PC-3 (cell line): ENCODE results near the gene BLOC1S1. TPM values are rescaled to one million over a fixed set of nuclear protein-coding genes. Genes with fewer than 3 reads are reported as not detected.

Experiments
- ATAC-seq: fragments of 200-7000 bp; cut with Tn5 transposase; 2 replicates; pipeline ENCODE4 v1.9.1; 2020; ENCODE audit warnings: mild to moderate bottlenecking, moderate library complexity
- BruUV-seq: library from RNA; stranded (reverse); fragments of 400-500 nt; replicated peaks from 2 replicates; lab custom pipeline; 2021; lab: Mats Ljungman, UMichigan
- CTCF ChIA-PET: fragments of 300-600 bp; sonication (Branson Sonifier 250); formaldehyde crosslinking; loops from one replicate; lab custom pipeline; 2022; ENCODE audit warnings: antibody characterized with exemption; lab: Charles Lee
- POLR2A ChIA-PET: fragments of 300-600 bp; sonication (Branson Sonifier 250); formaldehyde crosslinking; loops from one replicate; lab custom pipeline; 2022; ENCODE audit warnings: antibody characterized with exemption; ENCODE audit not compliant: unreplicated experiment; lab: Charles Lee
- DNase-seq: peaks from one replicate; pipeline ENCODE4 v3.0.0-alpha.2; 2015
- H2AFZ ChIP-seq: fragments of 300-600 bp; sonication (generic); 2 replicates; pipeline ENCODE4 v1.6.0; 2016; ENCODE audit warnings: antibody characterized with exemption, low read length
- H3F3A ChIP-seq: fragments of 300-600 bp; sonication (generic); one replicate; pipeline ENCODE4 v1.6.0; 2017; ENCODE audit warnings: antibody characterized with exemption, low read length, control low read depth, mild to moderate bottlenecking; ENCODE audit not compliant: unreplicated experiment
- H3K27ac ChIP-seq: fragments of 300-600 bp; sonication (generic); 2 replicates; pipeline ENCODE4 v1.5.1; 2016; ENCODE audit warnings: mild to moderate bottlenecking, low read length
- H3K27me3 ChIP-seq: fragments of 300-600 bp; sonication (generic); 2 replicates; pipeline ENCODE4 v1.6.1; 2016; ENCODE audit warnings: low read length, mixed read lengths
- H3K36me3 ChIP-seq: fragments of 300-600 bp; sonication (generic); 2 replicates; pipeline ENCODE4 v1.6.1; 2016; ENCODE audit warnings: low read depth, mixed run types, low read length, mixed read lengths
- H3K4me1 ChIP-seq: fragments of 300-600 bp; sonication (generic); 2 replicates; pipeline ENCODE4 v1.5.1; 2016; ENCODE audit warnings: low read length; ENCODE audit not compliant: insufficient read depth
- H3K4me2 ChIP-seq: fragments of 300-600 bp; sonication (generic); 2 replicates; pipeline ENCODE4 v1.6.0; 2016; ENCODE audit warnings: low read length
- H3K4me3 ChIP-seq: fragments of 300-600 bp; sonication (generic); 2 replicates; pipeline ENCODE4 v1.5.1; 2016; ENCODE audit warnings: mild to moderate bottlenecking, low read length, mixed read lengths
- H3K79me2 ChIP-seq: fragments of 300-600 bp; sonication (generic); 2 replicates; pipeline ENCODE4 v1.6.1; 2017; ENCODE audit warnings: low read length, mixed read lengths
- H3K9ac ChIP-seq: fragments of 300-600 bp; sonication (generic); 2 replicates; pipeline ENCODE4 v1.6.0; 2016; ENCODE audit warnings: mild to moderate bottlenecking, low read length
- H3K9me2 ChIP-seq: fragments of 300-600 bp; sonication (generic); replicated peaks from 2 replicates; pipeline ENCODE4 v1.6.1; 2016; ENCODE audit warnings: mixed run types, low read length, mixed read lengths
- H3K9me3 ChIP-seq: fragments of 300-600 bp; sonication (generic); 2 replicates; pipeline ENCODE4 v1.6.1; 2016; ENCODE audit warnings: low read length, mixed read lengths
- H4K20me1 ChIP-seq: fragments of 300-600 bp; sonication (generic); 2 replicates; pipeline ENCODE4 v1.6.1; 2016; ENCODE audit warnings: low read length, mixed read lengths
- EZH2 ChIP-seq: fragments of 300-600 bp; sonication (generic); IDR thresholded peaks from one replicate; pipeline ENCODE4 v1.6.1; 2017; ENCODE audit warnings: antibody characterized with exemption, mild to moderate bottlenecking, low read length; ENCODE audit not compliant: unreplicated experiment
- EZH2phosphoT487 ChIP-seq: fragments of 300-600 bp; sonication (generic); IDR thresholded peaks from 2 replicates; pipeline ENCODE4 v1.6.1; 2018; ENCODE audit warnings: mild to moderate bottlenecking, antibody characterized with exemption, low read length, borderline replicate concordance
- intact Hi-C: fragments of 100-400 bp; cut with micrococcal nuclease; formaldehyde crosslinking; loops from 2 replicates; pipeline ENCODE4 v1.9.0; 2023
- total RNA-seq: library from RNA; depleted of rRNA; stranded (reverse); fragments of >200 nt; gene quantifications from 2 replicates; pipeline ENCODE4 v1.2.3, GENCODE V29; 2014
- TF ChIP-seq, protein P1 (sequence below): fragments of 300-600 bp; sonication (generic); conservative IDR thresholded peaks from 2 replicates; pipeline ENCODE4 v1.5.1; 2017; ENCODE audit warnings: antibody characterized with exemption, low read depth, mild to moderate bottlenecking, low read length

Gene BLOC1S1
- total RNA-seq, 1 experiment from 2014 or later: 90.8 TPM

DNA sequence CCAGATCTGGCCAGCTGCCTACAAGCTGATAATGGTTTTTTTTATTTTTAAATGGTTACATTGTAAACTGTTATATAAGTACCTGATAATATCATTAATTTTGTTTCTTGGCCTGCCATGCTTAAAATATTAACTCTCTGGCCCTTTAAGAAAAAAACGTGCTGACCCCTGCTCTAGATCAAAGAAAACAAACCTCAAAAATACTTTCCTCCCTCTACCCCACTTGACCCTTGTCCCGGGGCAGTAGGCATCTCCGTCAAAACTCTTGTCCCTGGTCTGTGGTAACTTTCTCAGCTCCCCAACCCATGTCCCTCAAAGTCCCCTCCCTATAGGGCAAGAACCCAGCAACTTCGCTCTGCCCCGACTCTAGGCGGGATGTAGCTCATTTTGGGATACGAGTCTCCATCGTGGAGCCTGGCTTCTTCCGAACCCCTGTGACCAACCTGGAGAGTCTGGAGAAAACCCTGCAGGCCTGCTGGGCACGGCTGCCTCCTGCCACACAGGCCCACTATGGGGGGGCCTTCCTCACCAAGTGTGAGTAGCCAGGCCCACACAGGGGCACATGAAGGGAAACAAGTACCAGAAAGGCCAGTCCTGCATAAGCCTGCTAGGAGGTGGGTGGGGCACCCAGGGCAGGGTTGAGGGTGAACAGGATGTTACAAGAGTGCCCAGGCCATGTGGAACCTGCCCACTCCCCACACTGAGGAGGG lies 7.8 kb downstream of the BLOC1S1 start:
- Histone ChIP-seq H3K4me2 (no peak overlapping the region), H3K27me3 (no peaks in the 10 kb centered on the region), H3K4me3 (no peak overlapping the region), H4K20me1 (peaks cover 8% of the 10 kb centered on the region), H2AFZ (no peak overlapping the region), H3K36me3 (peaks cover 27% of the 10 kb centered on the region), H3K9ac (no peak overlapping the region), H3K9me3 (no peaks in the 10 kb centered on the region), H3K27ac (no peak overlapping the region), H3K9me2 (no peaks in the 10 kb centered on the region), H3F3A (no peaks in the 10 kb centered on the region), H3K4me1 (peaks cover 52% of the 10 kb centered on the region), H3K79me2 (peaks cover 24% of the 10 kb centered on the region)
- CTCF ChIA-PET: no interaction called here
- ATAC-seq (no peak), DNase-seq (no peak)
- TF ChIP-seq, protein P1, sequence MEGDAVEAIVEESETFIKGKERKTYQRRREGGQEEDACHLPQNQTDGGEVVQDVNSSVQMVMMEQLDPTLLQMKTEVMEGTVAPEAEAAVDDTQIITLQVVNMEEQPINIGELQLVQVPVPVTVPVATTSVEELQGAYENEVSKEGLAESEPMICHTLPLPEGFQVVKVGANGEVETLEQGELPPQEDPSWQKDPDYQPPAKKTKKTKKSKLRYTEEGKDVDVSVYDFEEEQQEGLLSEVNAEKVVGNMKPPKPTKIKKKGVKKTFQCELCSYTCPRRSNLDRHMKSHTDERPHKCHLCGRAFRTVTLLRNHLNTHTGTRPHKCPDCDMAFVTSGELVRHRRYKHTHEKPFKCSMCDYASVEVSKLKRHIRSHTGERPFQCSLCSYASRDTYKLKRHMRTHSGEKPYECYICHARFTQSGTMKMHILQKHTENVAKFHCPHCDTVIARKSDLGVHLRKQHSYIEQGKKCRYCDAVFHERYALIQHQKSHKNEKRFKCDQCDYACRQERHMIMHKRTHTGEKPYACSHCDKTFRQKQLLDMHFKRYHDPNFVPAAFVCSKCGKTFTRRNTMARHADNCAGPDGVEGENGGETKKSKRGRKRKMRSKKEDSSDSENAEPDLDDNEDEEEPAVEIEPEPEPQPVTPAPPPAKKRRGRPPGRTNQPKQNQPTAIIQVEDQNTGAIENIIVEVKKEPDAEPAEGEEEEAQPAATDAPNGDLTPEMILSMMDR: no peak
- TF ChIP-seq EZH2 (no peak), EZH2phosphoT487 (no peak)
- intact Hi-C loops: no loop called here
- POLR2A ChIA-PET: interaction anchor here (0.6 kb wide), 1 partner anchor 46 kb away, joined by 4 read pairs; no protein-coding TSS in a partner anchor
- BruUV-seq: no TSS peak

DNA sequence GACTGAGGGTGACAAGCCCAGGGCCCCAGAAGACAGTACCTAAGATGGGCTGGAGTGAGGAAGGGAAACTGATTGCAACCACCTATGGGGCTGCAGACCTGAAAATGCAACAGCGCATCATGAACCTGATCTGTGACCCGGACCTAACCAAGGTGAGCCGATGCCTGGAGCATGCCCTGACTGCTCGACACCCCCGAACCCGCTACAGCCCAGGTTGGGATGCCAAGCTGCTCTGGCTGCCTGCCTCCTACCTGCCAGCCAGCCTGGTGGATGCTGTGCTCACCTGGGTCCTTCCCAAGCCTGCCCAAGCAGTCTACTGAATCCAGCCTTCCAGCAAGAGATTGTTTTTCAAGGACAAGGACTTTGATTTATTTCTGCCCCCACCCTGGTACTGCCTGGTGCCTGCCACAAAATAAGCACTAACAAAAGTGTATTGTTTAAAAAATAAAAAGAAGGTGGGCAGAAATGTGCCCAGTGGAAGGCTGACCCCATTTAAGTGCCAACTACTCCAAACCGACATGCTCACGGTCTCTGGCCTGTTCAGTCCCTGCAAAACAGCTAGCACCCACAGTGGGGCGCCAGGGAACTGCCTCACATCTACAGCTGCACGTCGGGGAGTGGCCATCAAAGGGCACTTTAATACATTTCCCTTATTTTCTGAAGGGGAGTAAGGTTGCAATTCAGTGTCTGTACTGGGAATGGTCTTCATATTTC lies 8.5 kb downstream of the BLOC1S1 start:
- no peak for ATAC-seq
- no TSS peak for BruUV-seq
- H3K79me2 ChIP-seq: peaks cover 25% of the 10 kb centered on the region
- H3K4me3 ChIP-seq: no peak overlapping the region
- no peaks in the 10 kb centered on the region for H3K27me3 ChIP-seq
- intact Hi-C loops: no loop called here
- no peak overlapping the region for H3K4me2 ChIP-seq
- H3F3A ChIP-seq: no peaks in the 10 kb centered on the region
- peak; percentile 64 for DNase-seq
- no peaks in the 10 kb centered on the region for H3K9me2 ChIP-seq
- no peak overlapping the region for H3K27ac ChIP-seq
- TF ChIP-seq EZH2phosphoT487: no peak
- TF ChIP-seq, protein P1: peak; percentile 78
- ChIA-PET CTCF (interaction anchor here (1.4 kb wide), 1 partner anchor 14 kb away, joined by 21 read pairs; no protein-coding TSS in a partner anchor), POLR2A (interaction anchor here (0.5 kb wide), 1 partner anchor 19 kb away, joined by 8 read pairs; no protein-coding TSS in a partner anchor)
- H3K36me3 ChIP-seq: peaks cover 27% of the 10 kb centered on the region
- H4K20me1 ChIP-seq: peaks cover 8% of the 10 kb centered on the region
- H3K4me1 ChIP-seq: peaks cover 45% of the 10 kb centered on the region
- no peaks in the 10 kb centered on the region for H3K9me3 ChIP-seq
- no peak overlapping the region for H3K9ac ChIP-seq
- no peak overlapping the region for H2AFZ ChIP-seq
